ENCODE results near the gene NAA80. TPM values are rescaled to one million over a fixed set of nuclear protein-coding genes. Genes with fewer than 3 reads are reported as not detected.
A peak's percentile ranks its signal among the peaks of the same experiment; 100 is the strongest.
"Not testable (repeated sequence)": the region's sequence is repeated elsewhere in the genome, so short reads cannot be mapped to it uniquely, and the experiment has no call there.

The NAA80 gene
- total and polyA plus RNA-seq, 8 donors: 5.6 to 12.7 (median 9.1) TPM

GRCh38 chr3:50262778-50263177 is 36.4 kb downstream of the NAA80 start:
- peaks cover 0 to 20% of the 10 kb centered on the region in 2 donors for H3K36me3 ChIP-seq
- TF ChIP-seq CTCF (IDR thresholded peaks at IDR 0.05): no peak
- H3K9me3 ChIP-seq: no peaks in the 10 kb centered on the region
- H3K4me3 ChIP-seq: no peak overlapping the region
- DNase-seq: no peak
- peaks cover 0 to 18% of the 10 kb centered on the region in 2 donors for H3K27me3 ChIP-seq
- no peak for ATAC-seq
- intact Hi-C loops (cut with DNase I): no loop called here
- H3K4me1 ChIP-seq: peaks cover 37 to 77% of the 10 kb centered on the region in 2 donors
- H3K27ac ChIP-seq: no peak overlapping the region

- DNase-seq; ATAC-seq; intact Hi-C loops (cut with DNase I); H3K4me3 ChIP-seq; H3K9me3 ChIP-seq: not testable (repeated sequence)
- H3K27ac ChIP-seq: peak overlapping the region in 1 of 2 donors; percentile 88
- peaks cover 0 to 26% of the 10 kb centered on the region in 2 donors for H3K36me3 ChIP-seq
- H3K27me3 ChIP-seq: peaks cover 0 to 13% of the 10 kb centered on the region in 2 donors
- peaks cover 33 to 77% of the 10 kb centered on the region in 2 donors for H3K4me1 ChIP-seq
These were observed 37.0 kb downstream of the NAA80 start for GRCh38 chr3:50262200-50262599.

GRCh38 chr3:50261505-50261904 is 37.7 kb downstream of the NAA80 start:
- no peaks in the 10 kb centered on the region for H3K9me3 ChIP-seq
- no peak for TF ChIP-seq CTCF (IDR thresholded peaks at IDR 0.05)
- H3K27ac ChIP-seq: peak overlapping the region; percentile 88 to 98
- peaks cover 0 to 33% of the 10 kb centered on the region in 2 donors for H3K36me3 ChIP-seq
- no peak for ATAC-seq
- peaks cover 32 to 79% of the 10 kb centered on the region in 2 donors for H3K4me1 ChIP-seq
- peaks cover 0 to 6% of the 10 kb centered on the region in 2 donors for H3K27me3 ChIP-seq
- H3K4me3 ChIP-seq: no peak overlapping the region
- DNase-seq: peak in 1 of 4 donors; percentile 25
- intact Hi-C loops (cut with DNase I): no loop called here

- no peak for TF ChIP-seq CTCF (IDR thresholded peaks at IDR 0.05)
- ATAC-seq (no peak), DNase-seq (peak in 1 of 4 donors; percentile 34)
- Histone ChIP-seq H3K4me3 (peak overlapping the region; percentile 37 to 42), H3K4me1 (peaks cover 27 to 81% of the 10 kb centered on the region in 2 donors), H3K27ac (peak overlapping the region; percentile 88 to 98), H3K36me3 (peaks cover 0 to 38% of the 10 kb centered on the region in 2 donors), H3K27me3 (peaks cover 0 to under 1% of the 10 kb centered on the region in 2 donors), H3K9me3 (no peaks in the 10 kb centered on the region)
- intact Hi-C loops (cut with DNase I): no loop called here
These were observed 38.2 kb downstream of the NAA80 start for GRCh38 chr3:50260942-50261441.

- H3K4me3 ChIP-seq: peak overlapping the region; percentile 37 to 42
- peaks cover 26 to 81% of the 10 kb centered on the region in 2 donors for H3K4me1 ChIP-seq
- no peaks in the 10 kb centered on the region for H3K9me3 ChIP-seq
- TF ChIP-seq CTCF (IDR thresholded peaks at IDR 0.05): peak; percentile 94 to 99
- H3K36me3 ChIP-seq: peaks cover 0 to 45% of the 10 kb centered on the region in 2 donors
- intact Hi-C loops (cut with DNase I): no loop called here
- DNase-seq (peak; percentile 91 to 99 (median 95)), ATAC-seq (peak; percentile 83)
- peak overlapping the region; percentile 88 to 98 for H3K27ac ChIP-seq
- no peaks in the 10 kb centered on the region for H3K27me3 ChIP-seq
These were observed 38.9 kb downstream of the NAA80 start for GRCh38 chr3:50260027-50260941.

Data from left lung (tissue), 10 donors.